Liver (tissue), 3 donors: ENCODE results near the gene HBG2.

Source experiments
- GABPA ChIP-seq, 2 donors: IDR thresholded peaks in 1 of 2; conservative IDR thresholded peaks in 1 of 2; 2 replicates each; pipeline ENCODE4 v1.6.1; 2016; ENCODE audit warnings: antibody characterized with exemption in 2 of 2, mild to moderate bottlenecking in 1 of 2, moderate library complexity in 1 of 2
- RAD21 ChIP-seq, 2 donors: IDR thresholded peaks; 2 replicates each; pipeline ENCODE4 v1.6.1; 2016; ENCODE audit warnings: antibody characterized with exemption in 2 of 2, mild to moderate bottlenecking in 2 of 2
- SP1 ChIP-seq: IDR thresholded peaks from 2 replicates; pipeline ENCODE4 v1.6.1; 2018; ENCODE audit warnings: antibody characterized with exemption, mild to moderate bottlenecking
- YY1 ChIP-seq: IDR thresholded peaks from 2 replicates; pipeline ENCODE4 v1.6.1; 2016; ENCODE audit warnings: antibody characterized with exemption, mild to moderate bottlenecking
- TF ChIP-seq, protein P1 (sequence below): fragments of 150-350 bp; IDR thresholded peaks from 2 replicates; pipeline ENCODE4 v1.5.1; 2017; ENCODE audit warnings: improper control_type of control experiment, low read depth, low read length; ENCODE audit not compliant: missing input control
- TF ChIP-seq, protein P2 (sequence below): IDR thresholded peaks from 2 replicates; pipeline ENCODE4 v1.6.1; 2016; ENCODE audit warnings: antibody characterized with exemption
- TF ChIP-seq, protein P3 (sequence below): IDR thresholded peaks from 2 replicates; pipeline ENCODE4 v1.6.1; 2016; ENCODE audit warnings: antibody characterized with exemption, mild to moderate bottlenecking
- TF ChIP-seq, protein P4 (sequence below): IDR thresholded peaks from 2 replicates; pipeline ENCODE4 v1.6.1; 2016; ENCODE audit warnings: antibody characterized with exemption
- donor health status: healthy.
- donor health status: healthy.

GRCh38 chr11:5282628-5283027 lies 28.0 kb upstream of the HBG2 start:
- TF ChIP-seq, protein P1, sequence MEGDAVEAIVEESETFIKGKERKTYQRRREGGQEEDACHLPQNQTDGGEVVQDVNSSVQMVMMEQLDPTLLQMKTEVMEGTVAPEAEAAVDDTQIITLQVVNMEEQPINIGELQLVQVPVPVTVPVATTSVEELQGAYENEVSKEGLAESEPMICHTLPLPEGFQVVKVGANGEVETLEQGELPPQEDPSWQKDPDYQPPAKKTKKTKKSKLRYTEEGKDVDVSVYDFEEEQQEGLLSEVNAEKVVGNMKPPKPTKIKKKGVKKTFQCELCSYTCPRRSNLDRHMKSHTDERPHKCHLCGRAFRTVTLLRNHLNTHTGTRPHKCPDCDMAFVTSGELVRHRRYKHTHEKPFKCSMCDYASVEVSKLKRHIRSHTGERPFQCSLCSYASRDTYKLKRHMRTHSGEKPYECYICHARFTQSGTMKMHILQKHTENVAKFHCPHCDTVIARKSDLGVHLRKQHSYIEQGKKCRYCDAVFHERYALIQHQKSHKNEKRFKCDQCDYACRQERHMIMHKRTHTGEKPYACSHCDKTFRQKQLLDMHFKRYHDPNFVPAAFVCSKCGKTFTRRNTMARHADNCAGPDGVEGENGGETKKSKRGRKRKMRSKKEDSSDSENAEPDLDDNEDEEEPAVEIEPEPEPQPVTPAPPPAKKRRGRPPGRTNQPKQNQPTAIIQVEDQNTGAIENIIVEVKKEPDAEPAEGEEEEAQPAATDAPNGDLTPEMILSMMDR = no peak
- TF ChIP-seq RAD21 (IDR thresholded peaks at IDR 0.05) (no peak), YY1 (no peak), SP1 (no peak), GABPA (IDR thresholded peaks at IDR 0.05 in 1 of 2, conservative IDR thresholded peaks at IDR 0.05 in 1 of 2) (no peak)
- TF ChIP-seq, protein P2, sequence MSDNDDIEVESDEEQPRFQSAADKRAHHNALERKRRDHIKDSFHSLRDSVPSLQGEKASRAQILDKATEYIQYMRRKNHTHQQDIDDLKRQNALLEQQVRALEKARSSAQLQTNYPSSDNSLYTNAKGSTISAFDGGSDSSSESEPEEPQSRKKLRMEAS = no peak
- TF ChIP-seq, protein P3, sequence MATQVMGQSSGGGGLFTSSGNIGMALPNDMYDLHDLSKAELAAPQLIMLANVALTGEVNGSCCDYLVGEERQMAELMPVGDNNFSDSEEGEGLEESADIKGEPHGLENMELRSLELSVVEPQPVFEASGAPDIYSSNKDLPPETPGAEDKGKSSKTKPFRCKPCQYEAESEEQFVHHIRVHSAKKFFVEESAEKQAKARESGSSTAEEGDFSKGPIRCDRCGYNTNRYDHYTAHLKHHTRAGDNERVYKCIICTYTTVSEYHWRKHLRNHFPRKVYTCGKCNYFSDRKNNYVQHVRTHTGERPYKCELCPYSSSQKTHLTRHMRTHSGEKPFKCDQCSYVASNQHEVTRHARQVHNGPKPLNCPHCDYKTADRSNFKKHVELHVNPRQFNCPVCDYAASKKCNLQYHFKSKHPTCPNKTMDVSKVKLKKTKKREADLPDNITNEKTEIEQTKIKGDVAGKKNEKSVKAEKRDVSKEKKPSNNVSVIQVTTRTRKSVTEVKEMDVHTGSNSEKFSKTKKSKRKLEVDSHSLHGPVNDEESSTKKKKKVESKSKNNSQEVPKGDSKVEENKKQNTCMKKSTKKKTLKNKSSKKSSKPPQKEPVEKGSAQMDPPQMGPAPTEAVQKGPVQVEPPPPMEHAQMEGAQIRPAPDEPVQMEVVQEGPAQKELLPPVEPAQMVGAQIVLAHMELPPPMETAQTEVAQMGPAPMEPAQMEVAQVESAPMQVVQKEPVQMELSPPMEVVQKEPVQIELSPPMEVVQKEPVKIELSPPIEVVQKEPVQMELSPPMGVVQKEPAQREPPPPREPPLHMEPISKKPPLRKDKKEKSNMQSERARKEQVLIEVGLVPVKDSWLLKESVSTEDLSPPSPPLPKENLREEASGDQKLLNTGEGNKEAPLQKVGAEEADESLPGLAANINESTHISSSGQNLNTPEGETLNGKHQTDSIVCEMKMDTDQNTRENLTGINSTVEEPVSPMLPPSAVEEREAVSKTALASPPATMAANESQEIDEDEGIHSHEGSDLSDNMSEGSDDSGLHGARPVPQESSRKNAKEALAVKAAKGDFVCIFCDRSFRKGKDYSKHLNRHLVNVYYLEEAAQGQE = no peak
- TF ChIP-seq, protein P4, sequence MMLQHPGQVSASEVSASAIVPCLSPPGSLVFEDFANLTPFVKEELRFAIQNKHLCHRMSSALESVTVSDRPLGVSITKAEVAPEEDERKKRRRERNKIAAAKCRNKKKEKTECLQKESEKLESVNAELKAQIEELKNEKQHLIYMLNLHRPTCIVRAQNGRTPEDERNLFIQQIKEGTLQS = no peak
